HG03135 (cell line): ENCODE data around the gene SYNPR.
A peak's percentile ranks its signal among the peaks of the same experiment; 100 is the strongest.

Source experiments
- ATAC-seq: cut with Tn5 transposase; IDR thresholded peaks from one replicate; pipeline ENCODE4 v1.9.1; 2021; ENCODE audit warnings: mild to moderate bottlenecking, moderate library complexity; ENCODE audit not compliant: unreplicated experiment

The SYNPR gene

DNA sequence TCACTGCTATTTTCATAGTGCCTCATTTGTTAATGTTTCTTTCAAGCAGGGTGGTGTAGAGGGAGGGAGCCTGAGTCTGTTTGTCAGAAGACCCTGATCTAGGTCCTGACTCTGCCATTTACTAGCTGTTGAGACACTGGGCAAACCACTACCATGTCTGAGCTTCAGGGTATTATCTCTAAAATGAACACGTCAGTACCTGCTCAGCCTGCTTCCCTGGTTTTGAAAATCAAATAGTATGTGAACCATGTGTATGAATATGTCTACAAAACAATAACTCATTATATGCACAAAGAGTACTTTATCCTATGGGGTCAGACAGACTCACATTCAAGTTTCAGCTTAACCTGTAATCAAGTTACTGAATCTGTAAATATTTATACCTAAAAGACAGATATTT lies 25.1 kb downstream of the SYNPR start:
- ATAC-seq, result no peak

DNA sequence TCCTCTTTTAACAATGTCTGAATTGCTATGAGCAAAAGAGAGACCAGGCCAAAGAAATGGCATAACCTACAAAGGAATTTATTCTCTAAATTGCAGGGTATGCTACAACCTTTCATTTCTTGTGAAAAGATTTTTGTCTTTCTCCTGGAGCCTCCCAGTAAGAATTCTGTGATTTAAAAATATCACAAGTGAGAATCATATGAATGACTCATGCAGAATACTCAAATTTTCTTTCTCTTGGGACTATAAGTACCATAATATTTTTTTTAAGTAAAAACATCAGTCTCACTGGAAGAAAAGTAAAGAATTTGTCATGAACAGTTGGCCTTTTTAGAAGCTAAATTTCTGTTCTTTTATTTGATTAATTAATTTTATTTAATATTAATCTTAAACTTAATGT lies 26.3 kb downstream of the SYNPR start:
- no peak for ATAC-seq

DNA sequence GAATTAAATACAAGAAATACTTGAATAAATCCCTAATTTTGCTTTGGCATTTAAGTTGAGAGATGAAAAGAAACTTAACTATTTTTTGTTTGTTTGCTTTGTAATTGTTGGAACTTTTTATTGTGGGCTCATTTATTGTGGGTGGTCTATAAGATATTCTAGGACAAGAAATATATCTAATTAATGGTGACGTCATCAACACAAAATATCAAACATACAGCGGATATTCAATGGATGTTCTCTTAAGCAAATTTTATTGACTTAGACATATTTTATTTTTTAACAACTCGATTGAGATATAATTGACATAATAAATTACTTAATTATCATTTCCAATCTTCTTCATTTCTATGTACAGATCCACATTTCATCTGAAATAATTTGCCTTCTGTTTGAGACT lies 30.0 kb downstream of the SYNPR start:
- no peak for ATAC-seq

DNA sequence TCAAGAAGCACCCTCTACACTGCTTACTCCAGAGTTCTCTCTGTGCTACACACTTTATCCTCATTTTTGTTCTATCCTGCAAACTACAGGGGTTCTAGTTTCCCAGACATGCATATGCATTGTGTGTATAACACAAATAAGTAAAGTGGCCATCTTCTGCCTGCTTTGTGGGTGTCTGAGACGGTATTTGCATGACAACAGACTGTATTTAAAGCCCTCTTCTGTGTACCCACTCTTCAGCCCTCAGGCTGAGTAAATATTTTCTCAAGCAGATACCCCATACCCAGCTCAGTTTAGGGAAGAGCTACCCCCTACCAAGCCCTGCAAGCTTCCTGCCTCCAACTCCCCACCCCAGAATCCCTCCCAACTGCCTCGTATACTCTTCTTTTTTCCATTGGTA lies 31.7 kb downstream of the SYNPR start:
- no peak for ATAC-seq

DNA sequence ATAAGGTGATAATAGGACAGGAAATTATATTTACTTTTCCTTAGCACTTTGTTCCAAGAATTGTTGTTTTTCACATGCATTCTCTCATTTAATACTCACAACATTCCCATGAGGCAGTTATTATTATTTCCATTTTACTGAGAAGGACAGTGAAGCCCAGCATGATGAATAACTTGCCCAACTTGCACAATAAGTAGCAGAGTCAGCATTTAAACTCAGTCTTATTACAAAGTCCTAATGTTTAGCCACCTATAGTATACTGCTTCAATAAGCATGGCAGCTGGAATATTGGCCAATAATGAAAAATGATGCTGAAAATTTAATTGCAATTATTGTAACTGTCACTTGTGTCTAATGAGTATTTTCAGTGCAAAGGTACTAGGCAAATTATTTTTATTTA lies 45.7 kb downstream of the SYNPR start:
- no peak for ATAC-seq

DNA sequence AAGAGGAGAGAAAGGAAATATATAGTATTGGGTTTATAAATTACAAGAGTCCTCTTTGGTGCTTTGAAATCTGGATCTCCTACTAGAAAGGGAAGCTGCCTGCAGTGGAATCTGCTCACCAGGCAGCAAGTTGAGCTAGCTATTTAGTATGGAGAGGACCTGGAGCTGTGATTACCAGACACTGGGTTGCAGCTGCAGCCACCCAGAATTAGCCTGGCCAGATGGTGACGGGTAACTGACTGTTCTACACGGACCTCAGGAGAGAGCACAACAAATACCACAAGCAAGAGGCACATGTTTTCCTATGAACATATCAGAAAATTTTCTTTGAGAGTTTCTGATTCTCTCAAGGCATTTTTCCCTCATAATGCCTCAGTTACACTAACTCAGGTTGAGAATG lies 46.5 kb downstream of the SYNPR start:
- ATAC-seq, result no peak

DNA sequence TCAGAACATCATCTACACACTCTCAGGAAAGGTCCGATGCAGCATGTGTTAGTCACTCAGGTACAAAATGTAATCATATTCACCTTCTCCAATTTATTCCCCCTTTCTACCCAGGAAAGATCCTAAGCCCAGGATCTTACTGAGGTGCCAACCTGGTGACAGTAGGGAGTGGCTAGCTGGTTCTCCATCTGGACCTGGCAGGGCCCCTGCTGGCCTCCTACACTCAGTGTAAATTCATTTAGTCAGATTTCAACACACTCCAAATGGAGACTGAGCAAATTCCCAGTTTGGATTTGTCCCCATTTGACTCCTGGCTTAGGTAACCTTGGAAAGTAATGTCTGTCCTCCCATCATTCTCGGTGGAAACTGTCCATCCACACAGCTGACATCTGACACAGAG lies 47.3 kb downstream of the SYNPR start:
- ATAC-seq, result no peak

DNA sequence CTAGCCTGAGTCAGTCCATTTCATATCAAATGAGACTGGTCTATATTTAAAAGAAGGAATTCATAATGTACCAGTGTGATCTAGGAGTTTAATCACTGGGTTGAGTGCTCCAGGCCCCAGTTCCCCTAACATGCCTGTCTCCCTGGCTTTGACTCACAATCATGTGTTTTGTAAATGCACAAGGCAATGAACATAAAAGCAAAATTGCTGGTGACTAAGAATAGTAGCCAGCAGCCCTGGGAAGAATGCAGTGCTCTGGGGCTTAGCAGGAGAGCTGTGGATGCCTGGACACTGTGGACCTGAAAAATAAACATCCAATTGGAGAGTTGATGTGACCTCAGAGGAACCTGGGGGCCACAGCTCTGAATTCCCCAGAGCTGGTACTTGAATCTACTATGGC lies 50.3 kb downstream of the SYNPR start:
- ATAC-seq, result no peak

DNA sequence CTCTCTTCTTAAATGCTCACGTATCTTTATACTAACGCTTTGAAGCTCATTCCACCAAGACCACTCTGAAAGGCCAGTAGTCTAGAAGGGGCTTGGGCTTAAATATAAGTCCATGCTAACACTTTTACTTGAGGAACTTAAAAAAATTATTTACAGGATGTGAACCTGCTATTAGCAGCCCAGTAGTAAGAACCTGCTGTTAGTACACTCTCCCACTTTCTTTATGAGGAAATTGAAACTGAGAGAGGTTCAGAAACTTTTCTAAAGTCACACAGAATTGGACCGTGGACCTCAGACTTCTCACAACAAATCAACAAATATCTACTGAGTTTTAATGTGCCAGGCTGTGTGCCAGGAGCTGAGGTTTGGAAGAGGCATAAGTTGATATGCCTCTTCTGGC lies 53.4 kb downstream of the SYNPR start:
- ATAC-seq, result no peak

DNA sequence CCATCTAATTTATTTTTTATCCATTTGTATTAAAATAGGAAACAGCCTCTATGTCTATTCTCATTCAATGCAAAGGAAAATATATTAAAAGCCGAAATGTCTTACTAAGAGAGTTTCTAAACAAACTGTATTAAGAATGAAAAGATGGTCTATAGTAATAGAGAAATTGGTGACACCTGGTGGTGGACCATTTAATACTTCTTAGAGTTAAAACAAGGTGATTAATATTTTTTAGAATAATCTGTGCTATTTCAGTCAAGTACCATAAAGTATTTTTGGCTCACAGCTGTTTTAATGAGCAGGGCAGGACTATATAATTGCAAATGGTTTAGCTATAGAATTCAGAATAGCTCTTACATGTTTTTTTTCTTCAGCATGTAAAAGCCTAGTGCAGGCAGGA lies 55.7 kb downstream of the SYNPR start:
- no peak for ATAC-seq

DNA sequence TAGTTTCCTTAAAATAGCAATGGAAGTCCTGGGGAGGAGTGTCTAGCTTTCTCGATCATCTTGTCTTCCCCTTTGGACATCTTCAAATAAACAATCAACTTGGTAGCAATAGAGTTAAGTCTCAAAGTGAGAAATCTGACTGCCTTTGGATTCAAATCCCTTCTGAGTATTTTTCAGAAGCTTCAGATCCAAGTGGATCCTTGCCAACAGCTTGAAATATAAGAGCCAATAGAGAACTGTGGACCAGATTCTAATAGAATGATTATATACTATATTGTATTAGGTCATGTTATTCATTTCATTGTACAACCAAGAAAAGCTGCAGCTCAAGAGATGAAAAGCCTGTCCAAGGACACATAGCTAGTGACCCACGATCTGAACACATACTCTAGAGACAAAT lies 60.2 kb downstream of the SYNPR start:
- ATAC-seq, result no peak

DNA sequence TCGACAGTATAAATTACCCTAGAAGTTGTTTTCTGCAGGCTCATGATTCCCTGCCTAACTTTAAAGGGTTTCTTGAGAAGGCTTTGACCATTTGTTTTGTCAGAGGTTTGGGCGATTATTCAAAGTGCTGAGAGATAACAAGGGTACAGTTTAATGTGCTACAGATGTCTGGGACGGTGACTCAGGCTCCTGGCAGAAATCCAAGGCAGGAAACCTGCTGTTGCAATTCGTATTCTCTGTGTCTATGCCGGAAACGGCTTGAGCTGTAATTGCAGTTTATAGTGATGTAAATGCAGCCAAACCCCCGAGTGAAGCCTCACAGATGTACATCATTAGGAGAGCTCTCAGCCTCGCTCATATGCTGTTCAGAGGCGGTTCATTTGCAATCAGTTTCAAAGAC lies 65.6 kb downstream of the SYNPR start:
- no peak for ATAC-seq

DNA sequence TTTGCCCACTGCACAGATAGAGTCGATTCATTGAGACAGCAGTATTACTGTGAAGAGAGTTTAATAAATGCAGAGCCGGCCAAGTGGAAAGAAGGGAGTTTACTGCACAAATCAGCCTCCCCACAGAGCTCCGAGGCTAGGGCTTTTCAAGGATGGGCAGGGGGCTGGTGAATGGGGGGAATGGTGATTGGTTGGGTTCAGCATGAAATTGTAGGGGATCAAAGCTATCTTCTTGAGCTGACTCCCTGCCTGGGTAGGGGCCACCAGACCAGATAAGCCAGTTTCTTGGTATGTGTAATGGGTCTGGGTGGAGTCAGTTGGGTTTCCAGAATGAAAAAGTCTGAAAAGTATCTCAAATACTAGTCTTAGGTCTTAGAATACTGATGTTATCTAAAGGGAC lies 66.6 kb downstream of the SYNPR start:
- ATAC-seq, result no peak

DNA sequence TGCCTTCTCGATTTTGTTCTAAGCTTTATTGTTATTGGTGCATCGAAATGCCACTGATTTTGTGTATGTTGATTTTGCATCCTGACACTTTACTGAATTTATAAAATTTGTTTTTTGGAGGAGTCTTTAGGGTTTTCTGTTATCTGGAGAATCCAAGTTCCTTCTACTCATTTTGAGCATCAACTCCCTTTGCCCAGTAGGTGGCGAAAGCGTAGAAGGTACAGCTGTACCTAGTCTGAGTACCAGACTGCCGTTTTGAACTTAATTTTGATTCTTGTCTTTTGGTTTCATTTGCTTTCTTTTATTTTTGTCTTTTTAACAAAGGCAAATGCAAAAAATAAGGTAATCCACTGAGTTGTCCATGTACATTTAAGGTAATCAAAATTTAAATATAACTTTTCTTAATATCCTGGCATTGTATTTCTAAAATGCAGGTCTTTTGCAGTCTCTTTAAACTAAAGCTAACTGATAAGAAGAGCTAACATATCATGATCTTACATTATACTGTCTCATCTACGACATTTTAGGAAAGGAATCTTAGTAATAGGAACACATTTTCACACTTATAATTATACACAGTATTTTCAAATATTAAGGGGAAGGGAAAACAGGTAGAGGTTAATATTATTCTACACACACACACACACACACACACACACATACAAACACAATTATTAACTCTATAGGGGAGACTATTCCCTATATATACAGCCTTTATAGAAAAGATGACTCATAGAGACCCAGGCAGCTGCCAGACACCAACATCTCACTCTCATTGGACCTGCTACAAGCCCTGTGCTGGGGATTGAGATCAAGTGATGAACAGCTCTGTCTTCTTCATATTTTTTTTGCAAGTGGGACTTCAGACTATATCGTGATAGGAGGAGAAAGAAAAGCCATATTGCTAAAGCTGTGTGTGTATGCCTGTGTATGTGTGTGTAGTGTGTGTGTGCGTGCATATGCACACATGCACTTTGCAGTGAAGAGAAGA lies 71.8 kb downstream of the SYNPR start:
- peak; percentile 68 for ATAC-seq

DNA sequence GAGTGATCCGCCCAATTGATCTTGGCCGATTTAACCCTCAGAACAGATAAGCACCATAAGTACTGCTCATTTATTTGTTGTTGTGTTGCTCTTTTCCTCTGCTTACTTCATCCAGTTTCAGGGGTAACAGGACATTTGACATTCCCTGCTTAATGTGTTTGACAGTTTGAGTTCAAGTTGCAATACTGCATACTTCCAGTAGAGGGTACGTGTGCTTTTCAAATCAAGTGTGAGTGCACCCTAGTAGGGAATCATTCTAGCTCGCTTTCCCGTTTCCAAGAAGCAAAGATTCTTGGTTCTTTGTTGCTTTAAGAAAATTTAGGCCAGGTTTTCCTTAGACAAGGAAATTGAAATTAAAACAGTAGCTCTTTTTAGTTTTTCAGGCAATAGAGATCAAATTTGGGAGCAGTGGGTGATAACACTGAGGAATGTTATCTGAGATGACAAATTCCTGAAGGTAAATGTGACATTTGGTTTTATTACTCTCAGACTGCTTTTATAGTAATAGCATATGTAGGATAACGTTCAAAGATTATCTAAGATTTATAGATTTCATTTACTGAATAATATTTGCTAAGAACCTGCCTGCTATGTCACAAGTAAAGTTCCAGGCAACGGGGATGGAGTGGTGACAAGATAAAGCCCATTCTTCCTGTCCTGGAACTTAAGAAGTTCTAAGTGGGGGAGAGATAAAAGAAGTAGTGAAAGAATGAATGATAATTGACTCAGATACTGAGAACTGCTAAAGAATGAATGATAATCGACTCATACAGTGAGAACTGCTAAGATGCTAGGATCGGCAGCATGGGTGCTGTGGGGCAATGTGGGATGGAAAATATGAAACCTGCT lies 73.3 kb downstream of the SYNPR start:
- ATAC-seq, result no peak

DNA sequence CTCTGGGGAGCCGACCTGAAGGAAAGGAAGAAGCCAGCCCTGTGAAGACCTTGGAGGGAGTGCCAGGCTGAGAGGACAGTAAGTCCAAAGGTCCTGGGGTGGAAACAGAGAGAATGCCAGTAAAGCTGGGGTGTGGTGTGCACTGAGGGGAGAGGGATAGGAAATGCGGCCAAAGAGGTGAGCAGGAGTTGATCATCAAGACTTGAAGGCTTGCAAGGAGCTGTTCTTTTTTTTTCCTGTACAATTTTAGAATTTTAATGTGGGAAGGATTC lies 73.8 kb downstream of the SYNPR start:
- ATAC-seq, result no peak

DNA sequence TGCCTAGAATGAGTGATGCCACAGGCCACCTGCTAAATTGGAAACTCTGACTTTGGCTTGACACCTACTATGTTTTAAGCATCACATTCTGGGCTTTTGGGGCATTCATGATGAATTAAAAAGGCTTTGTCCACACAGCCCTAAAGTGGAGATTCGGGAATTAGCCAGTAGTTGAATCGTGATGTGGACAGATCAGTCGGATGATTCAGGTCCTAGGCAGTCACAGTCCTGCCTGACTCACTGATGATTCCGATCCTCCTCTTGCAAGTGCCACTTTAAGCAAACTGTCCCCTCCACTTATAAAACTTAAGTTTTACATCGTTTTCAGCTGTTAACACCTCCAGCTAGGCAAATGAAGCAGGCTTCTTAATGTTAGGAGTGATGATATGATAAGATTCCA lies 75.3 kb downstream of the SYNPR start:
- no peak for ATAC-seq

DNA sequence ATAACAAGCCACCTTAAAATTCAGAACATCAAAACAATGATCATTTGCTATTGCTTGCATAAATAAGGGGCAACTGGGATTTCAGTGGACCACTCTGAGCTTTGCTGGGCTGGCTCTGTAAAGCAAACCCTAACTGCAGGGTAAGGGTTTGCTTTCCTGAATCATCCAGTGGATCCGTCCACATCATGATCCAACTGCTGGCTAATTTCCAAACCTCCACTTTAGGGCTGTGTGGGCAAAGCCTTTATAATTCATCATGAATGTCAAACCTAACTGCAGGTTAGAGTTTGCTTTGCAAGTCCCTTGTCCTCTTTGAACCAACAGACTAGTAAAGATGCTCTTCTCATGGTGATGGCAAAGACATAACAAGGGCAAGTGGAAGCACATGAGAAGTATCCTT lies 76.1 kb downstream of the SYNPR start:
- ATAC-seq, result no peak

DNA sequence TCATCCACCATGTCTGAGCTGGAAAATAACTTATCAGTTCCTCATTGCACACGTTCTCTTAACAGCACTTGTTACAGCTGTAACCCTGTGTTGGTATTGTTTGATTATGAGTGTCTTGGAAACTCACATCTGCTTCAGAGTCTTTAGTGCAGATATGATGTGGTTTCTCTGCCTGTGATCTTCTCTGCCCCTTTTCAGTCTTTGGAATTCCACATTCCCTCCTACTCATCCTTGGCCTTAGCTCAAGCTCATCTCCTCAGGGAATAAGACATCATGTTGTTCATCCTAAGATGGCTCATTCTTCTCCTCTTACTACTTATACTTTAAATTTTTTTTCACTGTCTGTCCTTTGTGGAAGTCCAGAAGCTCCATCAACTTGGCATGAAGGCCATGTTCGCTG lies 77.7 kb downstream of the SYNPR start:
- no peak for ATAC-seq

DNA sequence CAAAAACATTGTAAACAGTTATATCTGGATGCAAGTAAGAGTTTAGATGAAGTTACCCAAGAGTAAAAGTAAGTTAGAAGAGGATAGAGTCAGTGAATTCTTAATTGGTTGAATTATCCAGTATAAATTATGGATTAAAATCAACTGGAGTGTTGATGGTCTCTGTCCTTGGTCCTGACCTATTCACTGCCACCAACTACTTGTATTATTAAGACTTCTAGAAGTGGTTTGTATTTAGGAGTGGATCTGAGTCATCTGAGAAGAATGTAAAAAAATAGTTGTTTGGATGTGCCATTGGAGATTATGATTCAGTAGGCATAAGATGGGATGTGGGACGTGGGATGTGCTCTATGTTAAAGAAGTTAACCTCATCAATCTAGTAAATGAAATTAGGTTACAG lies 86.4 kb downstream of the SYNPR start:
- no peak for ATAC-seq

DNA sequence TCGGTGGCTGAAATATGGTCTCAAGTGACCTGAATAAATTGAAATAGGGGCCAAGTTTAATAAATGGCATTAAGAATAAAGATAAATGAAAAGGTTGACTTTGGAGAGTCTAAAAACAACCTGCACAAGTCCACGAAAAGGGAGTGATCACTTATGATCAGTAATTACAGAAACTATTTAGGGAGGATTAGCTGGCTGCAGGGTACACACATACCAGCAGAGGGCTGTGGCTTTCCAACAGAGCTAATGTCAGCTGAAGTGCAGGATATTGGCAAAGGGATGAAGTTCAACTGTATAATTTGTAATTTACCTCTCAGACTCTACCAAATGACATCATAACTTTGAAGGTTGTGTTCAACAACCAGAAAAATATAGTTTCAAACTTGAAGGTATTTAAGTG lies 86.8 kb downstream of the SYNPR start:
- ATAC-seq, result no peak

DNA sequence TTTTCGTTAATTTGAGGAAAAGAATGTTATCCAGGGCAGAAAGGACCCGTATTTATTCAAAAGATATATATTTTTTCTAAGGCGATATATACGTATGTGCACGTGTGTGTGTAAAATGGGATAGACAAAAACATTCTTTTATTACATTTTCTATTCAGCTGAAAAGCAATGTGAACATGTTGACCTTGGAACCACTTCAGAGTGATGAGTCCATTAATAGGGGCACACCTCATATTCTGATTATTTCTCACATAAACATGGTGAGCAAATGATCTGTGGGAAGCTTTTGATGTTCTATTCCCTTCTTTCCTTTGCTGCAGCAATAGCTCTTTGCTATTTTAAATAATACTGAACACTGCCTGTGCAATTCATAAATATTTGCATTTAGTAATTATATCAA lies 87.6 kb downstream of the SYNPR start:
- no peak for ATAC-seq
